HCT116 (cell line): ENCODE data around the gene ADGRD1.

Source experiments
- CEBPB ChIP-seq: IDR thresholded peaks from 2 replicates; pipeline ENCODE4 v1.6.1; 2012; ENCODE audit warnings: low read depth
- CTCF ChIP-seq, 3 experiments: fragments of 200-600 bp in 1 of 3; sonication (generic) in 1 of 3; IDR thresholded peaks in 2 of 3; conservative IDR thresholded peaks in 1 of 3; 2 replicates each; pipeline ENCODE4 v1.5.1; 2012 to 2017; ENCODE audit warnings: low read depth in 2 of 3, low read length in 2 of 3, antibody characterized with exemption in 1 of 3, borderline replicate concordance in 1 of 3, control low read depth in 1 of 3, mild to moderate bottlenecking in 1 of 3, mixed read lengths in 1 of 3, mixed run types in 1 of 3, moderate library complexity in 1 of 3; ENCODE audit not compliant: insufficient read depth in 1 of 3
- EZH2 ChIP-seq: fragments of 200-600 bp; sonication (generic); IDR thresholded peaks from 2 replicates; pipeline ENCODE4 v1.6.1; 2017; ENCODE audit warnings: antibody characterized with exemption, mixed run types
- EZH2phosphoT487 ChIP-seq: fragments of 200-600 bp; IDR thresholded peaks from 2 replicates; pipeline ENCODE4 v1.6.1; 2018; ENCODE audit warnings: antibody characterized with exemption, borderline replicate concordance
- FOSL1 ChIP-seq: IDR thresholded peaks from 2 replicates; pipeline ENCODE4 v1.6.1; 2012; ENCODE audit warnings: low read depth
- JUND ChIP-seq: IDR thresholded peaks from 2 replicates; pipeline ENCODE4 v1.6.1; 2012
- POLR2A ChIP-seq: IDR thresholded peaks from 2 replicates; pipeline ENCODE4 v1.7.0; 2011; ENCODE audit warnings: borderline replicate concordance; ENCODE audit not compliant: insufficient read depth, insufficient read length; ENCODE audit errors: extremely low read depth
- POLR2AphosphoS5 ChIP-seq: IDR thresholded peaks from 2 replicates; pipeline ENCODE4 v1.6.1; 2011; ENCODE audit warnings: mild to moderate bottlenecking, low read depth, low read length, moderate library complexity
- RAD21 ChIP-seq: IDR thresholded peaks from 2 replicates; pipeline ENCODE4 v1.6.1; 2012; ENCODE audit warnings: low read depth, mild to moderate bottlenecking
- REST ChIP-seq: IDR thresholded peaks from 2 replicates; pipeline ENCODE4 v1.6.1; 2012; ENCODE audit warnings: low read depth
- TCF7L2 ChIP-seq: IDR thresholded peaks from 2 replicates; pipeline ENCODE4 v1.7.0; 2011; ENCODE audit warnings: borderline replicate concordance, inconsistent platforms; ENCODE audit not compliant: insufficient read depth, insufficient read length; ENCODE audit errors: extremely low read depth
- TF ChIP-seq, protein P1 (sequence below): IDR thresholded peaks from 2 replicates; pipeline ENCODE4 v1.6.1; 2011; ENCODE audit warnings: mild to moderate bottlenecking, low read length, moderate library complexity; ENCODE audit not compliant: insufficient replicate concordance; ENCODE audit errors: extremely low read depth
- TF ChIP-seq, protein P2 (sequence below): IDR thresholded peaks from 2 replicates; pipeline ENCODE4 v1.6.1; 2012

GRCh38 chr12:130977743-130978095, 24.0 kb downstream of the ADGRD1 start:
- TF ChIP-seq JUND (no peak), CTCF (IDR thresholded peaks at IDR 0.05 in 2 of 3, conservative IDR thresholded peaks at IDR 0.05 in 1 of 3; ENCODE audit: borderline replicate concordance in 1 of 3, insufficient read depth in 1 of 3, low read depth in 2 of 3, low read length in 2 of 3) (no peak), FOSL1 (no peak), REST (no peak), EZH2 (no peak), POLR2AphosphoS5 (no peak), POLR2A (no peak), CEBPB (no peak), EZH2phosphoT487 (no peak), RAD21 (no peak), TCF7L2 (no peak)
- TF ChIP-seq, protein P1, sequence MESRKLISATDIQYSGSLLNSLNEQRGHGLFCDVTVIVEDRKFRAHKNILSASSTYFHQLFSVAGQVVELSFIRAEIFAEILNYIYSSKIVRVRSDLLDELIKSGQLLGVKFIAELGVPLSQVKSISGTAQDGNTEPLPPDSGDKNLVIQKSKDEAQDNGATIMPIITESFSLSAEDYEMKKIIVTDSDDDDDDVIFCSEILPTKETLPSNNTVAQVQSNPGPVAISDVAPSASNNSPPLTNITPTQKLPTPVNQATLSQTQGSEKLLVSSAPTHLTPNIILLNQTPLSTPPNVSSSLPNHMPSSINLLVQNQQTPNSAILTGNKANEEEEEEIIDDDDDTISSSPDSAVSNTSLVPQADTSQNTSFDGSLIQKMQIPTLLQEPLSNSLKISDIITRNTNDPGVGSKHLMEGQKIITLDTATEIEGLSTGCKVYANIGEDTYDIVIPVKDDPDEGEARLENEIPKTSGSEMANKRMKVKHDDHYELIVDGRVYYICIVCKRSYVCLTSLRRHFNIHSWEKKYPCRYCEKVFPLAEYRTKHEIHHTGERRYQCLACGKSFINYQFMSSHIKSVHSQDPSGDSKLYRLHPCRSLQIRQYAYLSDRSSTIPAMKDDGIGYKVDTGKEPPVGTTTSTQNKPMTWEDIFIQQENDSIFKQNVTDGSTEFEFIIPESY = no peak
- TF ChIP-seq, protein P2, sequence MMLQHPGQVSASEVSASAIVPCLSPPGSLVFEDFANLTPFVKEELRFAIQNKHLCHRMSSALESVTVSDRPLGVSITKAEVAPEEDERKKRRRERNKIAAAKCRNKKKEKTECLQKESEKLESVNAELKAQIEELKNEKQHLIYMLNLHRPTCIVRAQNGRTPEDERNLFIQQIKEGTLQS = no peak
